ENCODE measurements around the gene APBA3. TPM values are rescaled to one million over a fixed set of nuclear protein-coding genes. Genes with fewer than 3 reads are reported as not detected.

Gene APBA3
- total RNA-seq, 1 donor from 2014 or later, result 50.0 TPM

DNA sequence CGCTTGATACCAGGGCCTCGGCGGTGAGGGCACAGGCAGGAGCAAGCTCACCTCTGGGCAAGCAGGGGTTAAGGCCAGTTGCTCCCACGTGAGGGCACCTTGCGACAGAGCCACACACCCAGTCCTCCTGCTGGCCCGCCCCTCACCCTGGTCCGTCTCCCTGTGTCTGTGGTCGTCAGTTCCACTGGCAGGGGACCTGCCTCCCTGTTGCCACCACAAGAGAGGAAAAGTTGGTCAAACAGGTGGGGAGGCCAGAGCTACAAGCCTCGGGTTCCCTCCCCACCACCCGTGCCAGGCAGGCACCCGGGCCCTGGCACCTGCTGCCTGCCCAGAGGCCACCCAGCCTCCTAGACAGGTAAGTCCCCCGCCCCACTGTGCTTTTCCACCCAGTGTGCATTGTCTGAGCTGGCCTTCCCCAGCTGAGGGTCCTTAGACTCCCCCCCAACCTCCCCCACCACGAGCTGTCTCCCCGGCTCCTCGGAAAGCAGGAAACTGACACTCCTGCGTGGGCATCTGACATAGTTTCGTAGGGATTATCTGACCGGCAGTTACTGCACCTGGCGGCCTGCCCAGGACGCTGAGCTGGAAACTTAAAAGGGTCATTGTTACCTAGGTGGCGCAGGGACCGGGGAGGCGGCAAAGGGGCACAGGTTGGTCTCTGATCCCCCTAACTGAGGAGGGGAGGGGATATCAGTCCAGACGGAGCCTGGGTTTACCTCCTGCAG, 53.1 kb downstream of the APBA3 start, which contains the start of gene TJP3:
TJP3 (plus strand) TSS at position 178 of the 725 bp plus-strand sequence. CDS start 20,049 bp downstream, outside the sequence.
- no peak for DNase-seq (ENCODE audit: low spot score)
- Mint-ChIP-seq H3K9me3 (no peaks in the 10 kb centered on the region), H3K36me3 (ENCODE audit: low read depth) (no peaks in the 10 kb centered on the region), H3K27ac (no peak within 1 kb of the TSS), H3K4me3 (ENCODE audit: low read depth) (no peak within 1 kb of the TSS), H3K27me3 (ENCODE audit: low read depth) (peaks cover 12% of the 10 kb centered on the region), H3K4me1 (ENCODE audit: low read depth) (no peaks in the 10 kb centered on the region)
- intact Hi-C loops (cut with micrococcal nuclease), result no loop called here

DNA sequence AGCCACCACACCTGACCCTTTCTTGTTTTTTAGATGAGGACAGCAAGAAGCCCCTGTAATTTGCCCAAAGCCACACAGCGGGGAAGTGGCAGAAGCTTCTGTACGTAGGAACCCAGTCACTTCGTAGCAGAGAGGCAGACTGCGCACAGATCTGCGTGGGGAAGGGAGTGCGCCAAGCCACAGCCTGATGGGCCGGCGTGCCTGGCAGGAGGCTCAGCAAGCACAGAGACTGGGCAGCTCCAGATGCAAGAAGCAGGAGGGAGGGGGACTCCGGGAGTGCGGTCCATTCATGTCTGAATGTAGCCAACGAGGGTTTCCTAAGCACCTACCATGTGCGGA, 53.7 kb downstream of the APBA3 start:
- H3K27ac Mint-ChIP-seq, result no peak overlapping the region
- no peaks in the 10 kb centered on the region for H3K4me1 Mint-ChIP-seq (ENCODE audit: low read depth)
- H3K4me3 Mint-ChIP-seq (ENCODE audit: low read depth), result no peak overlapping the region
- no peaks in the 10 kb centered on the region for H3K9me3 Mint-ChIP-seq
- no peaks in the 10 kb centered on the region for H3K36me3 Mint-ChIP-seq (ENCODE audit: low read depth)
- intact Hi-C loops (cut with micrococcal nuclease), result loop anchor here (2.0 kb wide), 1 partner anchor 163 kb away; no protein-coding TSS in a partner anchor
- H3K27me3 Mint-ChIP-seq (ENCODE audit: low read depth), result peaks cover 7% of the 10 kb centered on the region
- no peak for DNase-seq (ENCODE audit: low spot score)

- no peak overlapping the region for H3K27ac Mint-ChIP-seq
- no peaks in the 10 kb centered on the region for H3K9me3 Mint-ChIP-seq
- H3K27me3 Mint-ChIP-seq (ENCODE audit: low read depth), result peaks cover 2% of the 10 kb centered on the region
- no peak overlapping the region for H3K4me3 Mint-ChIP-seq (ENCODE audit: low read depth)
- intact Hi-C loops (cut with micrococcal nuclease), result loop anchor here (2.0 kb wide), 1 partner anchor 30 kb away; no protein-coding TSS in a partner anchor
- peaks cover 8% of the 10 kb centered on the region for H3K4me1 Mint-ChIP-seq (ENCODE audit: low read depth)
- H3K36me3 Mint-ChIP-seq (ENCODE audit: low read depth), result no peaks in the 10 kb centered on the region
- DNase-seq (ENCODE audit: low spot score), result no peak
Measured at GRCh38 chr19:3701200-3701599, 60.3 kb downstream of the APBA3 start.

Other genes starting within 250 kb of the APBA3 start
- gene TEKTIP1, start 222.5 kb downstream of the APBA3 start, total RNA-seq, result 2.0 and 2.5 TPM in 2 replicates
- gene MFSD12, start 204.1 kb downstream of the APBA3 start, total RNA-seq, result 93.7 and 94.1 TPM in 2 replicates
- 55.3 and 66.3 TPM in 2 replicates for gene HMG20B, start 188.7 kb downstream of the APBA3 start, total RNA-seq
- 0.16 and 0.32 TPM in 2 replicates for gene GIPC3, start 176.2 kb downstream of the APBA3 start, total RNA-seq
- 0.09 and 0.14 TPM in 2 replicates for gene TBXA2R, start 154.8 kb downstream of the APBA3 start, total RNA-seq
- 32.8 and 36.2 TPM in 2 replicates for gene CACTIN, start 134.9 kb downstream of the APBA3 start, total RNA-seq
- gene PIP5K1C, start 61.2 kb downstream of the APBA3 start, total RNA-seq, result 22.5 and 23.6 TPM in 2 replicates
- 0.41 and 0.48 TPM in 2 replicates for gene TJP3, start 53.3 kb downstream of the APBA3 start, total RNA-seq
- gene MRPL54, start 990 bp upstream of the APBA3 start, total RNA-seq, result 98.0 and 99.6 TPM in 2 replicates
- gene RAX2, start 10.5 kb upstream of the APBA3 start, total RNA-seq, result not detected in 2 replicates
- 25.4 and 27.5 TPM in 2 replicates for gene MATK, start 24.7 kb upstream of the APBA3 start, total RNA-seq
- gene ZFR2, start 107.3 kb upstream of the APBA3 start, total RNA-seq, result 0.27 and 0.32 TPM in 2 replicates
- gene ATCAY, start 119.0 kb upstream of the APBA3 start, total RNA-seq, result not detected in 2 replicates
- not detected in 2 replicates for gene NMRK2, start 171.4 kb upstream of the APBA3 start, total RNA-seq
- gene DAPK3, start 209.4 kb upstream of the APBA3 start, total RNA-seq, result 40.1 and 43.3 TPM in 2 replicates
- gene EEF2, start 223.8 kb upstream of the APBA3 start, total RNA-seq, result 2,377 and 2,451 TPM in 2 replicates
- gene PIAS4, start 246.0 kb upstream of the APBA3 start, total RNA-seq, result 31.5 and 36.3 TPM in 2 replicates

Measured in activated T-helper 2 cell treated with anti-CD3 and anti-CD28 coated beads, Interferon-gamma antibody, Interleukin-2, Interleukin-4, amounts not matched to agents 10 μg/mL and 5 μg/mL and 100 μg/mL, durations not matched to agents 14 hours and 24 hours and 36 hours (primary cell).